ENCODE measurements around the gene MX1. TPM values are rescaled to one million over a fixed set of nuclear protein-coding genes. Genes with fewer than 3 reads are reported as not detected.
A peak's percentile ranks its signal among the peaks of the same experiment; 100 is the strongest.

Gene MX1
- total and polyA plus RNA-seq, 2 of the 13 experiments (the other 11 are each of a cell fraction or from before 2014, with no cell fraction given) = 2.6 to 5.8 TPM

DNA sequence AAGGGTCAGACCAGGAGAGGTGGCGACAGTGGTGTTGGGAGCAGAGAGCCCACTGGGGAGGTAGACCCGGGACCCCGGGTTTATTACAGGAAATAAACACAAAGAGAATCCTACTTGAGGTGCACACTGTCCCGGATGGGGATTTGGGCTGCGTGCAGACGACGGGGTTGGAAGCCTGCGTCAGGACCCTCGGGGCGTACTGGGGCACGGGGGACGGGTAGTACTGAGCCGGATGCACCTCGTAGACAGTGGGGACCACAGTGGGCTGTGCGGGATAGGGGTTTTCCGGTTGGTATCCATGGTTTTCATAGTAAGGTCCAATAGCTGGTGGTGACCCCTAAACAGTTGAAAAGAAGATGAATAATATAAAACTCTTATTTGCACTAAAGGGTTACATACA, 68.2 kb downstream of the MX1 start:
- no peak for DNase-seq (ENCODE audit: low spot score)
- no peaks in the 10 kb centered on the region for H3K9me3 ChIP-seq (ENCODE audit: low read length)
- no peaks in the 10 kb centered on the region for H4K20me1 ChIP-seq (ENCODE audit: insufficient read depth, low read length)
- H3K27ac ChIP-seq (ENCODE audit: extremely low read length, insufficient read depth, low read length) = no peak overlapping the region
- ChIA-PET CTCF (ENCODE audit: low intra/inter-chr PET ratio, low total read pairs) (no interaction called here), POLR2A (no interaction called here)
- no peaks in the 10 kb centered on the region for H3K79me2 ChIP-seq (ENCODE audit: insufficient read depth, low read length)
- intact Hi-C loops (cut with micrococcal nuclease; ENCODE audit: unreplicated experiment) (no loop called here), in situ Hi-C loops (cut with HindIII; ENCODE audit: extremely low pct_ligation_motif_present, low pct_unique_long_range_greater_than_20kb) (no loop called here)
- H3K4me2 ChIP-seq (ENCODE audit: low read depth, low read length) = no peak overlapping the region
- no peaks in the 10 kb centered on the region for H3K36me3 ChIP-seq (replicated peaks in 1 of 2; ENCODE audit: control insufficient read depth in 1 of 2, insufficient read depth in 2 of 2, low read length in 2 of 2)
- no peak overlapping the region for H3K4me3 ChIP-seq (replicated peaks in 1 of 3; ENCODE audit: insufficient read depth in 1 of 3, low read depth in 2 of 3, low read length in 3 of 3)
- no peak for ATAC-seq
- FAIRE-seq = no peak
- H3K9ac ChIP-seq (ENCODE audit: insufficient read depth, low read depth, low read length) = no peak overlapping the region
- TF ChIP-seq ZSCAN31 (CRISPR knock-in tag; IDR thresholded peaks at IDR 0.05; ENCODE audit: low read depth) (no peak), ZNF205 (CRISPR knock-in tag; IDR thresholded peaks at IDR 0.05) (no peak)
- H3K4me1 ChIP-seq (ENCODE audit: insufficient read depth, low read length) = peaks cover 30% of the 10 kb centered on the region
- H2AFZ ChIP-seq (ENCODE audit: low read length) = no peak overlapping the region
- no peaks in the 10 kb centered on the region for H3K27me3 ChIP-seq (ENCODE audit: control insufficient read depth in 1 of 2, insufficient read depth in 2 of 2, low read length in 2 of 2)
- BruUV-seq (replicated peaks) = no TSS peak
- WGBS (ENCODE audit: low lambda C conversion rate) = 90% methylated on average over 16 of the region's 16 CpGs

DNA sequence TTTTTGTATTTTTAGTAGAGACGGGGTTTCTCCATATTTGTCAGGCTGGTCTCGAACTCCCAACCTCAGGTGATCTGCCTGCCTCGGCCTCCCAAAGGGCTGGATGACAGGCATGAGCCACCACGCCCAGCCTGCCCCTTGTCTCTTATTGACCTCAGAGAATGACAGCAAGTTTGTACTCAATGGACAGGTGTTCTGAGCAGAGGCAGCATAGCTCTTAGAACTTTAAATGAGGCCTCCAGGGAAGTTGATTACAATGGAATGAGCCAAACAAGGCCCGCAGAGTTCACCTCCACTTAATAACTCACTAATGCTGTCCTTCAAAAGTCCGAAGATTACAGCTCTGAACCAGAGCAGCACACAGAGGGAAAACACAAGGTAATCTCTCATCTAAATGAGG, 71.0 kb downstream of the MX1 start:
- CTCF ChIA-PET (ENCODE audit: low intra/inter-chr PET ratio, low total read pairs) = no interaction called here
- DNase-seq (ENCODE audit: low spot score) (peak; percentile 76), FAIRE-seq (no peak), ATAC-seq (peak; percentile 84)
- peak overlapping the region; percentile 32 for H3K27ac ChIP-seq (ENCODE audit: extremely low read length, insufficient read depth, low read length)
- H3K36me3 ChIP-seq (replicated peaks in 1 of 2; ENCODE audit: control insufficient read depth in 1 of 2, insufficient read depth in 2 of 2, low read length in 2 of 2) = no peaks in the 10 kb centered on the region
- H4K20me1 ChIP-seq (ENCODE audit: insufficient read depth, low read length) = no peaks in the 10 kb centered on the region
- no TSS peak for BruUV-seq (replicated peaks)
- H3K4me2 ChIP-seq (ENCODE audit: low read depth, low read length) = peak overlapping the region; percentile 71
- no peaks in the 10 kb centered on the region for H3K79me2 ChIP-seq (ENCODE audit: insufficient read depth, low read length)
- POLR2A ChIA-PET = interaction anchor here (3.3 kb wide), 1 partner anchor 12 kb away, joined by 18 read pairs; the partner anchor contains the start of gene TMPRSS2
- no peak overlapping the region for H3K9ac ChIP-seq (ENCODE audit: insufficient read depth, low read depth, low read length)
- no peaks in the 10 kb centered on the region for H3K9me3 ChIP-seq (ENCODE audit: low read length)
- in situ Hi-C loops (cut with HindIII; ENCODE audit: extremely low pct_ligation_motif_present, low pct_unique_long_range_greater_than_20kb) (no loop called here), intact Hi-C loops (cut with micrococcal nuclease; ENCODE audit: unreplicated experiment) (no loop called here)
- no peak overlapping the region for H3K4me3 ChIP-seq (replicated peaks in 1 of 3; ENCODE audit: insufficient read depth in 1 of 3, low read depth in 2 of 3, low read length in 3 of 3)
- H3K27me3 ChIP-seq (ENCODE audit: control insufficient read depth in 1 of 2, insufficient read depth in 2 of 2, low read length in 2 of 2) = no peaks in the 10 kb centered on the region
- 18% methylated on average over 5 of the region's 6 CpGs for WGBS (ENCODE audit: low lambda C conversion rate)
- H2AFZ ChIP-seq (ENCODE audit: low read length) = no peak overlapping the region
- peaks cover 57% of the 10 kb centered on the region for H3K4me1 ChIP-seq (ENCODE audit: insufficient read depth, low read length)
- no peak for TF ChIP-seq SPEN (CRISPR knock-in tag; IDR thresholded peaks at IDR 0.05; ENCODE audit: low read depth)
- TF ChIP-seq SOX5 (CRISPR knock-in tag; IDR thresholded peaks at IDR 0.05; ENCODE audit: borderline replicate concordance) = peak; percentile 77
- peak; percentile 49; the same call in 1 of the 2 replicates for TF ChIP-seq MEIS2 (CRISPR knock-in tag; IDR thresholded peaks at IDR 0.05)
- peak; percentile 44; the same call in 1 of the 2 replicates for TF ChIP-seq MED1 (CRISPR knock-in tag; IDR thresholded peaks at IDR 0.05)
- TF ChIP-seq MYNN (CRISPR knock-in tag; IDR thresholded peaks at IDR 0.05; ENCODE audit: low read depth) = no peak
- no peak for TF ChIP-seq SMAD9 (CRISPR knock-in tag; IDR thresholded peaks at IDR 0.05)
- no peak for TF ChIP-seq SOX13 (IDR thresholded peaks at IDR 0.05)
- TF ChIP-seq SOX13 (CRISPR knock-in tag; conservative IDR thresholded peaks at IDR 0.05 in 1 of 2, IDR thresholded peaks at IDR 0.05 in 1 of 2) = peak in 1 of 2 experiments; percentile 84; a peak in 2 of 4 replicates
- 0 out of 2 replicates have a peak, but pooled peaks have one; percentile 9 for TF ChIP-seq ZNF629 (CRISPR knock-in tag; conservative IDR thresholded peaks at IDR 0.05)
- peak; percentile 22; the same call in 1 of the 2 replicates for TF ChIP-seq SAP130 (CRISPR knock-in tag; IDR thresholded peaks at IDR 0.05; ENCODE audit: low read depth)
- TF ChIP-seq, protein P1, sequence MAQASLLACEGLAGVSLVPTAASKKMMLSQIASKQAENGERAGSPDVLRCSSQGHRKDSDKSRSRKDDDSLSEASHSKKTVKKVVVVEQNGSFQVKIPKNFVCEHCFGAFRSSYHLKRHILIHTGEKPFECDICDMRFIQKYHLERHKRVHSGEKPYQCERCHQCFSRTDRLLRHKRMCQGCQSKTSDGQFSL (CRISPR knock-in tag; IDR thresholded peaks at IDR 0.05) = no peak
- peak; percentile 53 for TF ChIP-seq TEAD3 (CRISPR knock-in tag; optimal IDR thresholded peaks at IDR 0.05; ENCODE audit: borderline replicate concordance)
- peak; percentile 15; the same call in 1 of the 2 replicates for TF ChIP-seq ZNF331 (CRISPR knock-in tag; IDR thresholded peaks at IDR 0.05)
- TF ChIP-seq MEIS1 (CRISPR knock-in tag; IDR thresholded peaks at IDR 0.05; ENCODE audit: borderline replicate concordance) = 0 out of 2 replicates have a peak, but pooled peaks have one; percentile 34
- TF ChIP-seq, protein P2, sequence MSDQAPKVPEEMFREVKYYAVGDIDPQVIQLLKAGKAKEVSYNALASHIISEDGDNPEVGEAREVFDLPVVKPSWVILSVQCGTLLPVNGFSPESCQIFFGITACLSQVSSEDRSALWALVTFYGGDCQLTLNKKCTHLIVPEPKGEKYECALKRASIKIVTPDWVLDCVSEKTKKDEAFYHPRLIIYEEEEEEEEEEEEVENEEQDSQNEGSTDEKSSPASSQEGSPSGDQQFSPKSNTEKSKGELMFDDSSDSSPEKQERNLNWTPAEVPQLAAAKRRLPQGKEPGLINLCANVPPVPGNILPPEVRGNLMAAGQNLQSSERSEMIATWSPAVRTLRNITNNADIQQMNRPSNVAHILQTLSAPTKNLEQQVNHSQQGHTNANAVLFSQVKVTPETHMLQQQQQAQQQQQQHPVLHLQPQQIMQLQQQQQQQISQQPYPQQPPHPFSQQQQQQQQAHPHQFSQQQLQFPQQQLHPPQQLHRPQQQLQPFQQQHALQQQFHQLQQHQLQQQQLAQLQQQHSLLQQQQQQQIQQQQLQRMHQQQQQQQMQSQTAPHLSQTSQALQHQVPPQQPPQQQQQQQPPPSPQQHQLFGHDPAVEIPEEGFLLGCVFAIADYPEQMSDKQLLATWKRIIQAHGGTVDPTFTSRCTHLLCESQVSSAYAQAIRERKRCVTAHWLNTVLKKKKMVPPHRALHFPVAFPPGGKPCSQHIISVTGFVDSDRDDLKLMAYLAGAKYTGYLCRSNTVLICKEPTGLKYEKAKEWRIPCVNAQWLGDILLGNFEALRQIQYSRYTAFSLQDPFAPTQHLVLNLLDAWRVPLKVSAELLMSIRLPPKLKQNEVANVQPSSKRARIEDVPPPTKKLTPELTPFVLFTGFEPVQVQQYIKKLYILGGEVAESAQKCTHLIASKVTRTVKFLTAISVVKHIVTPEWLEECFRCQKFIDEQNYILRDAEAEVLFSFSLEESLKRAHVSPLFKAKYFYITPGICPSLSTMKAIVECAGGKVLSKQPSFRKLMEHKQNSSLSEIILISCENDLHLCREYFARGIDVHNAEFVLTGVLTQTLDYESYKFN (CRISPR knock-in tag; conservative IDR thresholded peaks at IDR 0.05) = peak; percentile 69

All from HepG2 (cell line).